Fibroblast of the aortic adventitia (primary cell): ENCODE measurements around the gene BCL11A. TPM values are rescaled to one million over a fixed set of nuclear protein-coding genes. Genes with fewer than 3 reads are reported as not detected.
"Not testable (repeated sequence)": the region's sequence is repeated elsewhere in the genome, so short reads cannot be mapped to it uniquely, and the experiment has no call there.

Experiments
- DNase-seq: peaks from one replicate; pipeline ENCODE4 v3.0.0-alpha.2; 2010; ENCODE audit warnings: low read depth
- H3K4me3 ChIP-seq: 2 replicates; pipeline ENCODE4 v1.5.1; 2011; ENCODE audit warnings: low read depth, mild to moderate bottlenecking, control low read depth, low read length, moderate library complexity
- CTCF ChIP-seq: IDR thresholded peaks from 2 replicates; pipeline ENCODE4 v1.5.1; 2011; ENCODE audit warnings: mild to moderate bottlenecking, low read length, control low read depth, inconsistent platforms; ENCODE audit not compliant: insufficient read depth
- total RNA-seq: library from RNA; depleted of rRNA; stranded (reverse); fragments of >200 nt; gene quantifications from 2 replicates; pipeline ENCODE4 v1.2.3, GENCODE V29; 2012; ENCODE audit warnings: low replicate concordance

The BCL11A gene
- total RNA-seq, 1 donor = 0.09 TPM

GRCh38 chr2:60426341-60426740 lies 127.1 kb downstream of the BCL11A start:
- H3K4me3 ChIP-seq = no peak overlapping the region
- TF ChIP-seq CTCF = no peak
- DNase-seq = no peak

- H3K4me3 ChIP-seq = no peak overlapping the region
- DNase-seq = no peak
- no peak for TF ChIP-seq CTCF
These were observed 129.2 kb downstream of the BCL11A start for GRCh38 chr2:60424233-60424632.

GRCh38 chr2:60423505-60423904 lies 129.9 kb downstream of the BCL11A start:
- TF ChIP-seq CTCF = no peak
- H3K4me3 ChIP-seq = no peak overlapping the region
- DNase-seq = no peak

- H3K4me3 ChIP-seq = no peak overlapping the region
- no peak for TF ChIP-seq CTCF
- no peak for DNase-seq
These were observed 130.5 kb downstream of the BCL11A start for GRCh38 chr2:60422826-60423483.

GRCh38 chr2:60417210-60417609 lies 136.2 kb downstream of the BCL11A start:
- not testable (repeated sequence) for DNase-seq, H3K4me3 ChIP-seq

- no peak overlapping the region for H3K4me3 ChIP-seq
- DNase-seq = no peak
- no peak for TF ChIP-seq CTCF
These were observed 137.0 kb downstream of the BCL11A start for GRCh38 chr2:60416221-60417008.

GRCh38 chr2:60415814-60416213 lies 137.6 kb downstream of the BCL11A start:
- TF ChIP-seq CTCF = no peak
- DNase-seq = no peak
- no peak overlapping the region for H3K4me3 ChIP-seq
